ENCODE data around the gene MOSPD3.
A peak's percentile ranks its signal among the peaks of the same experiment; 100 is the strongest.
"Not testable (repeated sequence)": the region's sequence is repeated elsewhere in the genome, so short reads cannot be mapped to it uniquely, and the experiment has no call there.

Gene MOSPD3

GRCh38 chr7:100611983-100612729, at the start of gene MOSPD3:
MOSPD3 (plus strand) TSS chr7:100612540; CDS start chr7:100612792, 252 bp downstream.
- peak; percentile 99 for DNase-seq

GRCh38 chr7:100563100-100563564, 49.2 kb upstream of the MOSPD3 start:
- DNase-seq = no peak

GRCh38 chr7:100563809-100564400, 48.4 kb upstream of the MOSPD3 start:
- peak; percentile 25 for DNase-seq

GRCh38 chr7:100564405-100564804, 47.9 kb upstream of the MOSPD3 start:
- not testable (repeated sequence) for DNase-seq

- no peak for DNase-seq
Measured at GRCh38 chr7:100565133-100565571, 47.2 kb upstream of the MOSPD3 start.

- no peak for DNase-seq
Measured at GRCh38 chr7:100566018-100566531, 46.3 kb upstream of the MOSPD3 start.

- no peak for DNase-seq
Measured at GRCh38 chr7:100567031-100567730, 45.2 kb upstream of the MOSPD3 start.

- no peak for DNase-seq
Measured at GRCh38 chr7:100567751-100568175, 44.6 kb upstream of the MOSPD3 start.

- DNase-seq = no peak
Measured at GRCh38 chr7:100568176-100568895, 44.0 kb upstream of the MOSPD3 start.

GRCh38 chr7:100568896-100569844, 43.2 kb upstream of the MOSPD3 start:
- no peak for DNase-seq

GRCh38 chr7:100570954-100571828, 41.1 kb upstream of the MOSPD3 start:
- DNase-seq = no peak

GRCh38 chr7:100571829-100572116, 40.6 kb upstream of the MOSPD3 start:
- no peak for DNase-seq

GRCh38 chr7:100572281-100572948, 39.9 kb upstream of the MOSPD3 start:
- DNase-seq = no peak

- no peak for DNase-seq
Measured at GRCh38 chr7:100572949-100573675, 39.2 kb upstream of the MOSPD3 start.

- DNase-seq = no peak
Measured at GRCh38 chr7:100573691-100574361, 38.5 kb upstream of the MOSPD3 start, which contains the start of gene SAP25. SAP25 (minus strand) TSS chr7:100573900; CDS start chr7:100573742, 158 bp downstream.

- DNase-seq = no peak
Measured at GRCh38 chr7:100574362-100575205, 37.8 kb upstream of the MOSPD3 start.

- DNase-seq = no peak
Measured at GRCh38 chr7:100575206-100575631, 37.1 kb upstream of the MOSPD3 start.

All from NCI-H187 treated with DMSO at 0.1 percent for 48 hours (cell line).